CD14-positive monocyte (primary cell): ENCODE data around the gene RALGAPA2. TPM values are rescaled to one million over a fixed set of nuclear protein-coding genes. Genes with fewer than 3 reads are reported as not detected.

Experiments used
- DNase-seq, 3 donors: peaks; one replicate each; pipeline ENCODE4 v3.0.0-alpha.2; 2011 to 2022
- H2AFZ ChIP-seq: 2 replicates; pipeline ENCODE4 v1.6.0; 2012; ENCODE audit warnings: mild to moderate bottlenecking, low read depth, low read length, inconsistent platforms; ENCODE audit not compliant: insufficient read depth, poor library complexity, severe bottlenecking
- H3K27ac ChIP-seq, 2 donors: 1 replicate in 1 of 2; 2 replicates in 1 of 2; pipeline ENCODE4 v1.5.1; 2012 to 2013; ENCODE audit warnings: low read length in 2 of 2, control low read depth in 1 of 2, inconsistent platforms in 1 of 2, low read depth in 1 of 2, mild to moderate bottlenecking in 1 of 2
- H3K27me3 ChIP-seq, 2 donors: one replicate each; pipeline versions ENCODE4 v1.6.0 to v1.6.1; 2011 to 2013; ENCODE audit warnings: low read length in 2 of 2; ENCODE audit not compliant: control insufficient read depth in 2 of 2, insufficient read depth in 2 of 2
- H3K36me3 ChIP-seq, 2 donors: replicated peaks in 1 of 2; 1 replicate in 1 of 2; 2 replicates in 1 of 2; pipeline versions ENCODE4 v1.5.1 to v1.6.1; 2012 to 2013; ENCODE audit warnings: low read length in 2 of 2, control low read depth in 1 of 2, inconsistent platforms in 1 of 2, mild to moderate bottlenecking in 1 of 2; ENCODE audit not compliant: insufficient read depth in 2 of 2, control insufficient read depth in 1 of 2
- H3K4me1 ChIP-seq, 2 donors: 1 replicate in 1 of 2; 2 replicates in 1 of 2; pipeline versions ENCODE4 v1.5.1 to v1.6.1; 2012 to 2013; ENCODE audit warnings: low read length in 2 of 2, control low read depth in 1 of 2, inconsistent platforms in 1 of 2, mild to moderate bottlenecking in 1 of 2, moderate library complexity in 1 of 2; ENCODE audit not compliant: insufficient read depth in 2 of 2, control insufficient read depth in 1 of 2
- H3K4me2 ChIP-seq: replicated peaks from 2 replicates; pipeline ENCODE3; 2012; ENCODE audit warnings: low read length, moderate library complexity, mild to moderate bottlenecking; ENCODE audit not compliant: poor library complexity, severe bottlenecking; ENCODE audit errors: extremely low read depth
- H3K4me3 ChIP-seq, 3 experiments: fragments of 200-600 bp in 1 of 3; sonication (generic) in 1 of 3; replicated peaks in 1 of 3; 1 replicate in 2 of 3; 2 replicates in 1 of 3; pipeline ENCODE4 v1.5.1; 2011 to 2013; ENCODE audit warnings: low read length in 3 of 3, mild to moderate bottlenecking in 3 of 3, control low read depth in 2 of 3, low read depth in 2 of 3, inconsistent platforms in 1 of 3, moderate library complexity in 1 of 3
- H3K79me2 ChIP-seq: 2 replicates; pipeline ENCODE4 v1.6.0; 2012; ENCODE audit warnings: mild to moderate bottlenecking, control low read depth, inconsistent platforms, low read length, moderate library complexity; ENCODE audit not compliant: insufficient read depth
- H3K9ac ChIP-seq: 2 replicates; pipeline ENCODE4 v1.6.0; 2017; ENCODE audit warnings: low read length, mild to moderate bottlenecking; ENCODE audit not compliant: insufficient read depth, poor library complexity, severe bottlenecking
- H3K9me3 ChIP-seq, 2 donors: replicated peaks in 1 of 2; 1 replicate in 1 of 2; 2 replicates in 1 of 2; pipeline versions ENCODE4 v1.5.1 to v1.6.1; 2012 to 2013; ENCODE audit warnings: low read length in 2 of 2, control low read depth in 1 of 2; ENCODE audit not compliant: control insufficient read depth in 1 of 2, insufficient read depth in 1 of 2
- H4K20me1 ChIP-seq: 2 replicates; pipeline ENCODE4 v1.6.0; 2012; ENCODE audit warnings: mild to moderate bottlenecking, low read length, control low read depth, moderate library complexity; ENCODE audit not compliant: insufficient read depth
- H3K27ac Mint-ChIP-seq, 7 donors: one replicate each; pipeline ENCODE4 v1.8.0; 2020; ENCODE audit warnings: mild to moderate bottlenecking in 7 of 7, mixed read lengths in 7 of 7, moderate library complexity in 6 of 7, inconsistent platforms in 2 of 7
- H3K27me3 Mint-ChIP-seq, 3 donors: one replicate each; pipeline ENCODE4 v1.8.0; 2021 to 2022; ENCODE audit warnings: low read depth in 3 of 3, mild to moderate bottlenecking in 3 of 3, mixed read lengths in 3 of 3, moderate library complexity in 3 of 3, inconsistent platforms in 1 of 3
- H3K36me3 Mint-ChIP-seq, 2 donors: one replicate each; pipeline ENCODE4 v1.8.0; 2020; ENCODE audit warnings: mixed read lengths in 2 of 2, inconsistent platforms in 1 of 2, mild to moderate bottlenecking in 1 of 2
- H3K4me1 Mint-ChIP-seq: one replicate; pipeline ENCODE4 v1.8.0; 2020; ENCODE audit warnings: mild to moderate bottlenecking, mixed read lengths
- H3K4me3 Mint-ChIP-seq, 2 donors: one replicate each; pipeline ENCODE4 v1.8.0; 2020; ENCODE audit warnings: mild to moderate bottlenecking in 2 of 2, mixed read lengths in 2 of 2, moderate library complexity in 1 of 2
- H3K9me3 Mint-ChIP-seq, 7 donors: one replicate each; pipeline ENCODE4 v1.8.0; 2020 to 2022; ENCODE audit warnings: mixed read lengths in 7 of 7, mild to moderate bottlenecking in 6 of 7, moderate library complexity in 6 of 7, inconsistent platforms in 2 of 7
- WGBS: methylation state at CpG from one replicate; pipeline ENCODE4 v1.1.5; 2013; ENCODE audit warnings: missing lambda C conversion rate; ENCODE audit not compliant: insufficient coverage; 5-methylcytosine and 5-hydroxymethylcytosine counted together
- intact Hi-C, 2 donors: fragments of 100-400 bp; cut with micrococcal nuclease; formaldehyde crosslinking; loops; one replicate each; pipeline versions ENCODE4 v1.15.0 to v1.15.1; 2023
- polyA plus RNA-seq, 3 donors: library from polyadenylated mRNA; depleted of rRNA in 1 of 3; unstranded in 2 of 3; stranded (reverse) in 1 of 3; fragments of 300-500 nt in 2 of 3; fragments of >200 nt in 1 of 3; fragmentation: Illumina TruSeq in 2 of 3; gene quantifications; 1 replicate in 2 of 3; 2 replicates in 1 of 3; pipeline ENCODE4 v1.2.3, GENCODE V29; 2012 to 2021
- TF ChIP-seq, protein P1 (sequence below): fragments of 200-600 bp; IDR thresholded peaks from one replicate; pipeline ENCODE4 v1.8.0; 2022; ENCODE audit warnings: antibody characterized with exemption, mild to moderate bottlenecking

The RALGAPA2 gene
- polyA plus RNA-seq, 3 donors: 6.2 to 13.0 (median 8.9) TPM

DNA sequence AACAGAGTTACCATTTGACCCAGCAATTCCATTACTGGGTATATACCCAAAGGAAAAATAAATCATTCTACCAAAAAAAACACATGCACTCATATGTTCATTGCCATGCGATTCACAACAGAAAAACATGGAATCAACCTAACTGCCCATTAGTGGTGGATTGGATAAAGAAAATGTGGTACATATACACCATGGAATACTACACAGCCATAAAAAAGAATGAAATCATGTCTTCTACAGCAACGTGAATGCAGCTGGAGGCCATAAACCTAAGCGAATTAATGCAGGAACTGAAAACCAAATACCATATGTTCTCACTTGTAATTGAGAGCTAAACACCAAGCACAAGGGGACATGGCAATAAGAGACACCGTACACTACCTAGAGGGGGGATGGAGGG, 12.5 kb downstream of the RALGAPA2 start:
- Histone ChIP-seq H3K4me1 (no peaks in the 10 kb centered on the region), H3K9me3 (no peaks in the 10 kb centered on the region), H3K36me3 (no peaks in the 10 kb centered on the region), H3K79me2 (peaks cover 100% of the 10 kb centered on the region), H3K27ac (no peak overlapping the region), H3K9ac (no peak overlapping the region), H4K20me1 (peaks cover 87% of the 10 kb centered on the region), H3K27me3 (no peaks in the 10 kb centered on the region), H3K4me3 (no peak overlapping the region), H2AFZ (no peak overlapping the region), H3K4me2 (no peak overlapping the region)
- TF ChIP-seq, protein P1, sequence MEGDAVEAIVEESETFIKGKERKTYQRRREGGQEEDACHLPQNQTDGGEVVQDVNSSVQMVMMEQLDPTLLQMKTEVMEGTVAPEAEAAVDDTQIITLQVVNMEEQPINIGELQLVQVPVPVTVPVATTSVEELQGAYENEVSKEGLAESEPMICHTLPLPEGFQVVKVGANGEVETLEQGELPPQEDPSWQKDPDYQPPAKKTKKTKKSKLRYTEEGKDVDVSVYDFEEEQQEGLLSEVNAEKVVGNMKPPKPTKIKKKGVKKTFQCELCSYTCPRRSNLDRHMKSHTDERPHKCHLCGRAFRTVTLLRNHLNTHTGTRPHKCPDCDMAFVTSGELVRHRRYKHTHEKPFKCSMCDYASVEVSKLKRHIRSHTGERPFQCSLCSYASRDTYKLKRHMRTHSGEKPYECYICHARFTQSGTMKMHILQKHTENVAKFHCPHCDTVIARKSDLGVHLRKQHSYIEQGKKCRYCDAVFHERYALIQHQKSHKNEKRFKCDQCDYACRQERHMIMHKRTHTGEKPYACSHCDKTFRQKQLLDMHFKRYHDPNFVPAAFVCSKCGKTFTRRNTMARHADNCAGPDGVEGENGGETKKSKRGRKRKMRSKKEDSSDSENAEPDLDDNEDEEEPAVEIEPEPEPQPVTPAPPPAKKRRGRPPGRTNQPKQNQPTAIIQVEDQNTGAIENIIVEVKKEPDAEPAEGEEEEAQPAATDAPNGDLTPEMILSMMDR: no peak
- Mint-ChIP-seq H3K27ac (no peak overlapping the region), H3K9me3 (peaks cover 0 to 2% (median 0%) of the 10 kb centered on the region in 7 donors), H3K36me3 (peaks cover 3 to 4% of the 10 kb centered on the region in 2 donors), H3K27me3 (peaks cover 0 to 3% (median 0%) of the 10 kb centered on the region in 3 donors), H3K4me1 (peaks cover 28% of the 10 kb centered on the region), H3K4me3 (no peak overlapping the region)
- WGBS: no CpG with 5 or more reads among the region's 4 CpGs
- no peak for DNase-seq
- intact Hi-C loops: no loop called here

DNA sequence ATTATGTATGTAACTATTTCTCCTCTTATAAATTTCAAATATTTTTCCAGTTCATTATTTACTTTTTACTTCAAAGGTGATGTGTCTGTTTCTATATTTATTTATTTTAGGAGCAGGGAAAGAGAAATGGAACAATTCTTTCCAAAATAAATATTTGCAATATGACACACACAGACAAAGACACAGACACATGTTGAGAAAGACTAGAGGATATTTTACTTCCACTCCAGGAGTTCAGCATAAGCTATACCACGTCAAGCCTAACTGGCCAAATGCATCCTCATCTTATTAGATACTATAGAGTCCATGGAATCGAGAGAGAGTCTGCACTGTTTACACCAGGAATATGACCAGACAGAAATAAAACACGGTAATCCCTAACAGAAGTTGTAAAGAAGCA, 13.3 kb downstream of the RALGAPA2 start:
- H3K4me1 ChIP-seq: no peaks in the 10 kb centered on the region
- Mint-ChIP-seq H3K4me3 (no peak overlapping the region), H3K27ac (no peak overlapping the region), H3K4me1 (peaks cover 21% of the 10 kb centered on the region), H3K27me3 (peaks cover 0 to 2% (median 0%) of the 10 kb centered on the region in 3 donors), H3K36me3 (peaks cover 4 to 6% of the 10 kb centered on the region in 2 donors), H3K9me3 (peaks cover 0 to 2% (median 0%) of the 10 kb centered on the region in 7 donors)
- TF ChIP-seq, protein P1: no peak
- WGBS: 58% methylated on average over 2 of the region's 3 CpGs
- H3K4me2 ChIP-seq: no peak overlapping the region
- no peak overlapping the region for H3K9ac ChIP-seq
- H3K36me3 ChIP-seq: peaks cover 0 to 4% of the 10 kb centered on the region in 2 donors
- H3K4me3 ChIP-seq: no peak overlapping the region
- intact Hi-C loops: no loop called here
- peaks cover 87% of the 10 kb centered on the region for H4K20me1 ChIP-seq
- H3K9me3 ChIP-seq: no peaks in the 10 kb centered on the region
- no peak overlapping the region for H2AFZ ChIP-seq
- DNase-seq: no peak
- peaks cover 100% of the 10 kb centered on the region for H3K79me2 ChIP-seq
- H3K27me3 ChIP-seq: no peaks in the 10 kb centered on the region
- no peak overlapping the region for H3K27ac ChIP-seq
